A204.1 (cell line): Measurements from ENCODE around the gene AK4.

Experiments
- FAIRE-seq: peaks from 2 replicates; lab custom pipeline; 2012; peaks lifted over from hg19 to GRCh38; lab: Jason Lieb, UNC

Gene AK4

DNA sequence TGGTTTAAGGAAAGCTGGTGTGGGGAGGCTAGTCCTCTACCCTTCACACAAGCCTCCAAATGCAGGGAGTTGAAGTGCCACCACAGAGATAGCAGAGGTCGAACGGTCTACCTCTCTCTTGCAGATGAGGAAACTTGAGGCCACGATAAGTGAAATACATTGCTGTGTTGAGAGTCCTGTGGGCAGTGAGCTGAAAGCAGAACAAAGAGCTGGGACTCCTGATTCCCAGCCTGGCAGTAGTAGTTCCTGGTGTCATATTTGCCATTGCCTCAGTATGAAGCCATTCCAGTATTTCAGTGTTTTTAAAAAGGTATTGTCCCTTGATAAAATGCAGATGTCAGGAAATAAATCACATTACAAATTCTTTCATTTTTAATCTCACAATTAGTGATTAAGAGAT, 28.6 kb downstream of the AK4 start:
- FAIRE-seq = no peak

DNA sequence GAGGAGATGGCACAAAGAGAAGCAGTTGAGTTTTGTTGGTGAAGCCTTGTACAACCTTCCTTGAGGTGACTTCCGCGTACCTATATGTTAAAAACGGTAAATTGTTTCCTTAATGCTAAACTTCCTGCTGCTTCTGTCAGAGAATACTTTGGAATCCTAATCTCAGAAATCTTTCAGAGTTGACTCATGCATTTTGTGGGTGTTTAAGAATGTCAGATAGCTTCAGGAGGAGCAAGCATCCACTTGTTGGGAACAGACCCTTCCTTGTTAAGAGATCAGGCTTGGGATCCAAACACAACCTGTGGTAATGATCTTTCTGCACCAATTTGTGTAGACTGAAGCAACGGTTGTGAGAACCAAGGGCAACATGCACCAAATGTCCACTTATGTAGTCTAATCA, 29.5 kb downstream of the AK4 start:
- no peak for FAIRE-seq

DNA sequence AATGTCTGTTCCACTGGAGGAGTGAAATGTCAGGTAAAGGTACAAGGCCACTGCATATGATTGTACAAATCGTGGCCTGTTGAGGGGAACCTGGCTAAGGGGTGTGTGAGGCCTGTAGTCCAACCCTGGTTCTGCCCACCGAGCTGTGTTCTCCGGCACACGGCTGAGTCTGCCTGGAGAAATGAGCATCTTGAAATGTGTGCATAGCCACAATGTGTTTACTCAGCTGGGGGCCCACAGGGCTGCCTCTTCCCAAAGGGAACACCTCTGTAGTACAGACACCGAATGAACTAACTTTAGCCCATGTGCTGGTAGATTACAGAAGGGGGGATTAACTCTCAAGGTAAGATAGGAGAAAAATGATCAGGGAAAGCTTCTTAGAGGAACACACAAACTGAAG, 30.2 kb downstream of the AK4 start:
- FAIRE-seq = no peak

DNA sequence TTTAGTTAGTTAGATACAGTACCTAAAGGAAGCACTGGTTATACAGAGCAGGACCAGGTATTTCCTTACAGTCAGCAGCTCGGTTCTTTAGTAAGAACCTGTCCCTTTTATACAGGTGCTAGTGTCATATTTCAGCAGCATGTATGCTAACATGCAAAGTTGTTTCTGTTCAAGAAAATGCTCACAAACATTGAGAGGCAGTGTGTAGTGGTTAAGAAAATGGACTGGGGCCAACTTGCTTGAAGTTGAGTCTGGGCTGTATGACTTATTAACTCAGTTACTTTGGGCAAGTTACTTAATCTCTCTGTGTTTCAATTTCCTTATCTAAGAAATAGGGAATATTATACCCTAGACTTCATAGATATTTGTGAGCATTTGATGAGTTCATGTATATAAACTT, 31.1 kb downstream of the AK4 start:
- no peak for FAIRE-seq

DNA sequence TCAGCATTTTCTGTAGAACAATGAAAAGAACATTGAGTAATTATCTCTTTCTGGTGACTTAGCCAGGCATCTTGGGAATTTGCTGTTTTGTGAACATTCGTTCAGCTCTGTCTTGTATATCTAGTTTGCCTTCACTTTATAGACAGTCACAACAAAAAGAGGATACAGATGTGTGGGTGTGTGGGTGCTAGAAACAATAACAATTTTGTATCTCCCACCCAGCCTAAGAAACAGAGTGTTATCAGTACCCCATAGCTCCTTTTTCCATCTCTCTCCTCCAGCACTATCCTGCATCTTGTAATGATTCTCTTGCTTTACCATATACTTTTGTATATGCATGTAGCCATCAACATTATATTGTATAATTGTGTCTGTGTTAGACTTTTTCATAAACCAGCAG, 33.0 kb downstream of the AK4 start:
- no peak for FAIRE-seq

DNA sequence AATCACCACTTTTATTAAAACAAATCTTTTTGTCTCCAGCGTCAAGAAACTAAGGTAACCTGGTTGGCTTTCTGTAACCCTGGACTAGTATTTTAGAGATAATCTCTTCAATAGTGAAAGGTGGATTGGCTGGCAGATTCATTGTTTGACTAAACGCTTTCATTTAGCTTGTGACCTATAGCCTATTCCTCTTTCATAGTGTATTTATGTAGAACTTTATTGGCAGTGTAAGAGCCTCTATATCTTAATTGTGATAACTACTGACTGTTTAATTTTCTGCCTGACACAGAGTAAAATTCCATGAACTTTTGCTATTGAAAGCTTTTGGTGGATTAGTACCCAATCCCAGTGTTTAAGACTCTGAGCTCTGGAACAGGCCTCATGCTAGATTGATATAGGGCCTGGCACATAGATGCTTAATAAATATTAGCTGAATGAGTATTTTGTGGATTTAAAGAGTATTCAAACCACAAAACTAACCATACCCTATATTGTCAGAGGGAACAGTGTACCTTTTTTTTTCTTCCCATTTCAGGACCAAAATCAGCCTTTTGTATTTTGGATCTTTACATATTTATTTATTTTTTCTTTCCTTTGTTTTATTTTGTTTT, 34.8 kb downstream of the AK4 start:
- FAIRE-seq = no peak

DNA sequence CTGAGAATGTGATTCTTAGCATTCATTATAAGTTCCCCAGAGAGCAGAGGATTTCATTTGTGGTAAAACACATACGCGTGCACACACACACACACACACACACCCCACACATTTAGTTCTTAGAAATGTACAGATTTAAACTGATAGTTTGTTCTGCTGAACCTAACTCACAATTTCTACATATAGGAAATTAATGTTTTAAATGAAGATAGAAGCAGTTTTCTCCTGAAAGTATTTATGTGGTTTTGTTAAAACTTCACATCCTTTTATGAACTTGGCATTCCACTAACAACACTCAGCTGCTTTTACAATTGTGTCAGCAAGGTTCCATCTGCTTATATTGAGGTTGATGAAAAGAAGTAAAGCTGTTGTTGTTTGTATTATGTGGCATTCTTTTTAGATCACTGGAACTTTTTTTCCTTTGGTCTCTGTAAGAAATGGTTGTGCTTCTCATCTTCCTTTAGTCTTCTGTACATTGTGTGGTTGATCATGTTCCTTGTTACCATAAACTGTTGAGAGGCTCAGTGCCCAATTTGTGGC, 41.6 kb downstream of the AK4 start:
- no peak for FAIRE-seq

DNA sequence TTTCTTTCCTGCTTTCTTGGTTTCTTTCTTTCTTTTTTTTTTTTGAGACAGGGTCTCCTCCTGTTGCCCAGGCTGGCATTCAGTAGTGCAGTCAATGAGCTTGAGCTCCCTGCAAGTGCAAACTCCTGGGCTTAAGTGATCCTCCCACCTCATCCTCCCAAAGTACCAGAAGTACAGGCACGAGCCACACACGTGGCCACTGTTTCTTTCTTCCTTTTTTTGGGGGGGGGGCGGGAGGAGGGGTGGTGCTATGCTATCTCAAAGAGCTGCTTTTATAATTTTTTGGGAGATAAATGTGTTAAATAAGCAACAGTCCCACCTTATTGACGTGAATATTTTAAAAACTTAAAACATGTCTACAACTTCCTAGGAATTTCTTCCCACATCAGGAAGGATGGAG, 42.2 kb downstream of the AK4 start:
- no peak for FAIRE-seq

DNA sequence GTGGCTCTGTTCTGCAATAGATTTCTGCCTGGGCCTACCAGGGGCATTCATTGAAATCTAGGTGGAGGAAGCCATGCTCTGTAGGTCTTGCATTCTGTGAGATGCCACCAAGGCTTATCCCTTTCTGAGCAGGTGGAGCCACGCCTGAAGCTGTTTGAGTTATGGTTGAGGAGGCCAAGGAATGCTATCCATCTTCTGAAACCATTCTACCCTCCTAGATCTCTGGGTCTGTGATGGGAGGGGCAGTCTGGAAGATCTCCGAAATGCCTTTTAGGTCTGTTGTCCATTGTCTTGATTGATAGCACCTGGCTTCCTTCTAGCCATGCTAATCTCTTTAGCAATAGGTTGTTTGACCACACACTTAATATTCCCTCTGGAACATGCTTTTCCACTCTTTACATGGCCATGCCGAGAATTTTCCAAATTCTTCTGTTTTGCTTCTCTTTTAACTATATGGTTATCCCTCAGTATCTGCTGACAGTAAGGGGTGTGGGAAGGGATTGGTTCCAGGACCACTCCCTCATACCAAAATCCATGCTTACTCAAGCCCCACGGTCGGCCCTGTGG, 45.2 kb downstream of the AK4 start:
- FAIRE-seq = no peak

DNA sequence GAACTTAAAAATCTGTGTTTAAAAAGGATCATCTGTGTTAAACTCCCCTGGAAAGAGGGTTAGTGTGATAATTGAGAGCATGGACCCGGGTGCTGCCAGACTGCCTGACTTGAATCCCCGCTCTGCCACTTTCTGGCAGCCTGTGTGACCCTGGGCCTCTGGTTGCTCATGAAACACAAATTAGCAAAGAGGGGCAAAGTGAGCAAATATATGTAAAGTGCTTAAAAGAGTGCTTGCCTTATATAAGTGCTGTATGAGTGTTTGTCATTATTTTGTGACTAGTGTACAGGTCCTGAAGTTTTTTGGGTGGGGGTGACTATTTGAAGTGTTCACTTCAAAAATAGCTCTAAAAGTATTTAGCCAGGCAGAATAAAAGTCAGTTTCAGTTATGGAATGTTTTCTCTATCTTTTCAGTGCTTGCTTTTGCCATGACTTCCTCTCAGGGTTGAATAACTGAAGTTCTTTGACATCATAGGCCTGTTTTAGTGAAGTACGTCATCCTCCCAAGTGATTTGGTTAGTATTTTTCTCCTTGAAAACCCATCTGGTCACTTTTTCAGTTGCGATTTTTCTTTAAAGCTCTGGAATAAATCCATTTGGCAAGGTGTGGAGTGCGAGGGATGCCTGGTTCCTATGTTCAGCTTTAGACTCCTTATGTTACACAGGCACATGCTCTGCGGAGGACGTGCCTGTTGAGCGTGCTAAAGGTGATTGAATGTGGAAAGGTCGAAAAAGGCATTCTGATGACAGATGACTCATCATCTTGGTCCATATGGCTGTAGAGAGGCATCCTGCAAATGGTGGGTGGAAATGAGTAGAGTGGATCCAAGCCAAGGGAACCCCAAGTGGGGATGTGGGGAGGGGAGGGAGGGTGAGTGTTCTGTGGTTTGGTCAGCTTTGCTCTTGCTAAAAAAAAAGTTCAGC, 47.8 kb downstream of the AK4 start:
- no peak for FAIRE-seq

DNA sequence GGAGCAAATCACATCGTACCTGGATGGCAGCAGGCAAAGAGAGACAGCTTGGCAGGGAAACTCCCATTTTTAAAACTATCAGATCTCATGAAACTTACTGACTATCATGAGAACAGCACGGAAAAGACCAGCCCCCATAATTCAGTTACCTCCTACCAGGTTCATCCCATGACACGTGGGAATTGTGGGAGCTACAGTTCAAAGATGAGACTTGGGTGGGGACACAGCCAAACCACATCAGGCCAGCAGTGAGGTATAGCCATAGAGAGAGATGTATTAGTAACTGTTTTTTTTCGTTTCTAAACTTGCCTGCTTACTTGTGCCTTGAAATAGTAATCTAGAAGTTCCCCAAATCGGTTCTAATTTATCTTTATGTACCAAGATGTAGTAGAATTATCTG, 48.9 kb downstream of the AK4 start:
- FAIRE-seq = no peak

DNA sequence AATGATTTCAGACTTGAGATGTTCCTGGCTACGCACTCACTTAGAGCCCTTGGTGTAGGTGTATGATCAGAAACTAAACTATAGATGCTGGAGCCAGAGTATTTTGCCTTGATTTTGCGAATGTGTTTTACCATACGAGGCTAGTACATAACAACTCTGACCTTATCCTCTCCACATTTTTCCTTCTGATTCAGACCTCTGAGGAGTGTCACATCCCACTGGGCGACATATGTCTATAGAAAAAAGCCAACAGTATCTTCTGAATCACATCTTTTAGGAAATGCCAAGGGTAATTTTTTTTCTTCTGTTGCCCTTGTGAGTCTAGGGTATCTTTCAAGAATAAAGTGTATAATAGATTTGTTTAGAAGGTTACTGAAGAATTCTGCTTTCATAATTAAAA, 49.6 kb downstream of the AK4 start:
- FAIRE-seq = no peak

DNA sequence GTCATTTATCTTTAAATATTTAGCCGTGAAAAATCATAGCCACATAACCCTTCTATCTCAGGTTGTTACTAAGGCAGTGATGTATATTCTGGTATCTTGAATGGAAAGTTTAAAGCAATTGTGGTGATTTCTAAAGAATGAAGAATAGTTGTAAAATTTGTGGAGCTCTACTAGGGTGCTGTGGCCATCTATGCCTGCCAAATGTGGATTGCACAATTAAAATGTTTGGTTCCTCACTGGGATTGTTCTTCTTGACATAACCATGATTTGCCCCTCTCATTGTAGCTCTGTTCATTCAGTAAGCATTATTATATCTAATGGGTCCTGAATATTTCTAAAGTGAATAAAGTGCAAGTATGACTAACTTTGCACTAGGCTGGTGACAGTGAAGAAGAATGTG, 50.1 kb downstream of the AK4 start:
- no peak for FAIRE-seq

DNA sequence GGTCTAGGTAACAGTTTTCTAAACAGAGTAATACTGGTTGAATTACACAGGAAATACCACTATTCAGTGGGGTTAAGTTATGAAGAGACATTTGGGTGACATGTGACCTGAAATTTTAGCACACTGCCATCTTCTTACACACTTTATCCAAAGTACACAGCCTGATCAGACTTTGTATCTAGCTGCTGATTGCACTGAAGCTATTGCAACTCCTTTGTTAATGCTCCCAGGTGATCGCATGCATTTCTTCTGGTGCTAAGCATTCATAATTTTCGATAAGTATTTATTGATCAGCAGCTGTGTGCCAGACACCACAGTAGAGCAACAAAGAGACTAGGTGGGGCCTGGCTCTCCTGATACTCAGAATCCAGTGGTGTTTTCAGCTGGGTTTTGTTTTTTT, 52.4 kb downstream of the AK4 start:
- no peak for FAIRE-seq

DNA sequence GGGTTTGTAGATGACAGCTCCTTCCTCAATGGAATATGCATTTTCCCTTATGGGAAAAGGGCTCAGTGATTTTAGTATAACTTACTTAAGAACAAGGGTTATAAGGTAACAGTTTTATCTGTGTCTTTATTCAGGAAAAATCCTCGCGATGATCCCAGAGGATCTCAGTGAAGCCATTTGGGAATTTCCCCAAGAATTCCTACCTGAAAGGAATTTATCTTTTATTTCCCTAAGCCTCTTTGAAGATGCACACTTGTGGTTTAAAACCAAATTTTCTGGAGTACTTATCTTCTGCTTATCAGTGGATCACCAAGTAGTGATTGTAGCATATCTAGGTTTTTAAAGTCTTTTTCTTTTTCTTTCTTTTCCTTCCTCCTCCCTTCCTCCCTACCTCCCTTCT, 58.8 kb downstream of the AK4 start:
- no peak for FAIRE-seq

DNA sequence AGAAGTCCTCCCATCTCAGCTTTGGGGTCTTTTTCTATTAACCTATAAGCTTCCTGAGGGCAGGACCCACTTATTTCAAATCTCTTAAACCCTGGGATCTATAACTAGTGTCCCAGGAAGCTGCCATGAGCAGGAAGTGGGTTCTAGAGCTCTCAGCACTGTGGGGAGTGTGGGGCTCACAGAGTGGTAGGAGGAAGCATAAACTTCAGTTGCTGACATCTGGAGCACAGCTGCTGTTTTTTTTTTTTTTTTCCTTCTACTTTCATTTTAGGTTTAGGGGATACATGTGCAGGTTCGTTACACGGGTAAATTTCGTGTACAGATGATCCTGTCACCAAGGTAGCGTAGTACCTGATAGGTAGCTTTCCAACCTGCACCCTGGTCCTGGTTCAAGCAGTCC, 59.3 kb downstream of the AK4 start:
- FAIRE-seq = no peak

DNA sequence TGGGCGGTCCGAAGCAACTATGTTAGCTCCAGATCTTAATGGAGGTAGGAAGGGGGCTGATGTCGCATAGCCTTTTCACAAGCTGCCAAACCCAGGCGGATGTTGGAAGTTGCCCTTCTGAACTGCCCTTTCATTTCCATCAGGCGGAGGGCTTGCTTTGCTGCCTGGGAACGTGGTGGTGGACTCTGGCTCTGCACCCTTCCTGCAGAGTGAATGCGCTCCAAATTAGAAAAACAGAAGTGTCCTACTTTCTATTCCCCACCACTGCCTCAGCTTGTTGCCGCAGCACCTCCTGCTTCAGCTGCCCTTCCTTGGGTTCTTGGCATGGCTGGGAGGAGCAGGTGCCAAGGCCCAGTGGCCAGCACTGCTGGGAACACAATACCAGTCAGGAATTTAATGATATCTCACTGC, 60.6 kb downstream of the AK4 start:
- no peak for FAIRE-seq

DNA sequence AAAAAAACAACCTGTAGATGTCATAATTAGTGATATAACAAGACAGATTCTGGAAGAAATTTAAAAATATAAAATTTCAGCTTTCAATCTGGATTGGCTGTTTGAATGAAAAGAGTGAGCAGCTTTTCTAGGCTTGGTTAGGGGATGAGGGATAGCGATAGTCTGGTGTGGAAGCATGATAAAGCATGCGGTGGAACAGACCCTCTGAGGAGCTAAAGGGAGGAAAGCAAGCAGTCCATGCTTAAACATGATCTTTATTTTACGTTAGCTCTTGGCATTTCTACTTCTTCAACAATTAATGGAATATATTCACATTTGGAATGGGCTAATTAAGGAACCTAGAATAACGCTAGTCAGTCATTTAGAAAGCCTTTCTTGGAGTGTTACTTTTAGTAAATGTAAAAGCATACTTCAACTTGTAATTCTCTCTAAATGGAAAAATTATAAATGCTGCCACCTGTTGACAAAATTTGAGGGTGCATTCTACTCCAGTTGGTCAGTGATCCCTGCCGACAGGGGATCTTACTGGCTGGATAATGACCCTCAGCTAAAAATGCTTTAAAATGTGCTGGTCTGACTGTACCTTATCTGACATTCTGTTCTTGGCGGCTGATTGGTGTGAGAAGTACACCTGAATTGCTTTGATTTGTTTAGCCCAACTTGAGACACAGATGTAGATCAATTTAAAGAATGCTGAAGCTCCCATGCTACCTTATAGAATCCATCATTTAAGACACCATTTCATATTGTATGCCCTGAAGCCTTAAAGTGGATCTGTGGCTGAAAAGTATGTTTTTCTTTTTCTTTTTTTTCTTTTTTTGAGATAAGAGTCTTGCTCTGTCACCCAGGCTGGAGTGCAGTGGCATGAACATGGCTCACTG, 61.2 kb downstream of the AK4 start:
- peak; percentile 76 for FAIRE-seq

DNA sequence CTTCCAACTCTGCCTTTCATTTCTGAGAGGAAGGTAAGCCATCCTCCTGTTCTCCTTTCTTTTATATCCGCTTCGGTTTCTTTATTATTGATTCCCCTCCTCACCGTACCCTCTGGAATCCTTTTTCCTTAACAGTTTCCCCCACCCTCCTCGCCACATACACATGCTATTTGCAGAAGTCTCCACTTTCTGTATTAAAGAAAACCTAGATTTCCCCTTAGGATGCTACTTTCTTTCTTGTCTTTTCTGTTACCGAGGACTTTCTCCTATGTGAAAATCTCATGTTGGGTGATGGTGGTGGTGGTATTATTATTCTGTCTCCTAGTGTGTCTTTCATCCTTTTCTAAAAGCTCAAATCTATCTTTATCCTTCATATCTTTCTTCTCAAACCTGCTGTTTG, 62.3 kb downstream of the AK4 start:
- no peak for FAIRE-seq

DNA sequence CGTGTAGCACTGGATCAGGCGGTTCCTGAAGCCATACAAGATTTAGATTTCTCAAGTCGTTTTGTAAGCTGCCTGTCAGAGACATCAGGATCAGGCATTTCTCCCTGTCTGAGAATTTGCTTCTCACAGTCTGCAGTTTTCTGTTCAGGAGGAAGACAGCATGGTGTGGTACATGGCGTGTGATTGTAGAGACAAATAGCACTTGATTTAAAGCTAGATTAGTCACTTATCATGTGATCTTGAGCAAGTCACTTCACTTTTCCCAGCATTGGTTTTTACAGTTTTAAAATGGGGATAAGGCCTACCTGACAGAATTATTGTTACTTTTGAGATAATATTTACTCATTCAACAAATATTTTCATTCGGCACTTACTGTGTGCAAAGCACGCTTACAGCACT, 63.3 kb downstream of the AK4 start:
- no peak for FAIRE-seq

DNA sequence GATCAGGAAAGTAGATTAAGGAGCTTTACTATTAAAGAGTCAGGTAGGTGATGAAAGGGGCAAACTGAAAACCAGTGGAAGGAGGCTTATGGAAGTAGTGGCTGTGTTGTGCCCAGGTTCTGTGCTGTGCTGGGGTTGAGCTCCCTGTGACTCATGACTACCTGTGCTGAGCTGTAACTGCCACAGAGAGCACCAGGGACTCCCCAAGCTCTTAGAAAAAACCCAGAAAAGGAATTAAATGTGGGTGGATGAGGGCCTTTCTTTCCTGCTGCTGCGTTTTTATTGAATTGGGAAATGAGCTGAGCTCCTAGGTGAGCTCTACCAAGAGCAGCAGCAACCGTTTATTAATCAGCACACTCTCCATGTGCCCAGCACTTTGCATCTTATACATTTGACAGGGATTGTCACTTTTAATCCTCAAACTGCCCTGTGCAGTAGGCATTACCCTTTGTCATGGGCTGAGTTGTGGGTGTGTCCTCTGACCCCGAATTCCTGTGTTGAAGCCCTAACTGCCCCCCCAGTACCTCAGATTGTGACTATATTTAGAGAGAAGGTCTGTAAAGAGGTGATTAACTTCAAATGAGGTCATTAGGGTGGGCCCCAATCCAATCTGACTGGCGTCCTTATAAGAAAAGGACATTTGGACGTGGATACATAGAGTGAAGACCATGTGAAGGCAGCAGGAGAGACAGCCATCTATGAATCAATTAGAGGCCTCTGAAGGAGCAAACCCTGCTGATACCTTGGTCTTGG, 65.4 kb downstream of the AK4 start:
- no peak for FAIRE-seq
